Measurements from ENCODE around the gene MAP9.
"Not testable (repeated sequence)": the region's sequence is repeated elsewhere in the genome, so short reads cannot be mapped to it uniquely, and the experiment has no call there.

MAP9 gene

GRCh38 chr4:155339999-155340398 lies 36.8 kb downstream of the MAP9 start:
- no peak for DNase-seq

GRCh38 chr4:155339588-155339987 lies 37.2 kb downstream of the MAP9 start:
- no peak for DNase-seq

- no peak for DNase-seq
These were observed 38.6 kb downstream of the MAP9 start for GRCh38 chr4:155338196-155338595.

GRCh38 chr4:155336242-155336641 lies 40.5 kb downstream of the MAP9 start:
- DNase-seq, result no peak

GRCh38 chr4:155331478-155331877 lies 45.3 kb downstream of the MAP9 start:
- no peak for DNase-seq

GRCh38 chr4:155322782-155323181 lies 54.0 kb downstream of the MAP9 start:
- DNase-seq, result no peak

- DNase-seq, result no peak
These were observed 55.8 kb downstream of the MAP9 start for GRCh38 chr4:155321006-155321405.

GRCh38 chr4:155319516-155319915 lies 57.2 kb downstream of the MAP9 start:
- DNase-seq, result no peak

- not testable (repeated sequence) for DNase-seq
These were observed 64.7 kb downstream of the MAP9 start for GRCh38 chr4:155312027-155312426.

- no peak for DNase-seq
These were observed 69.0 kb downstream of the MAP9 start for GRCh38 chr4:155307731-155308277.

GRCh38 chr4:155305619-155306018 lies 71.1 kb downstream of the MAP9 start:
- no peak for DNase-seq

GRCh38 chr4:155304375-155304774 lies 72.4 kb downstream of the MAP9 start:
- DNase-seq, result no peak

- DNase-seq, result no peak
These were observed 77.7 kb downstream of the MAP9 start for GRCh38 chr4:155299103-155299502.
